ENCODE measurements around the gene OOSP3. TPM values are rescaled to one million over a fixed set of nuclear protein-coding genes. Genes with fewer than 3 reads are reported as not detected.
"Not testable (repeated sequence)": the region's sequence is repeated elsewhere in the genome, so short reads cannot be mapped to it uniquely, and the experiment has no call there.

Gene OOSP3
- total RNA-seq, 4 donors from 2014 or later = not detected

- Histone ChIP-seq H3K27ac (no peak overlapping the region), H3K9me3 (no peaks in the 10 kb centered on the region), H3K36me3 (no peaks in the 10 kb centered on the region), H3K4me3 (no peak overlapping the region), H3K4me1 (no peaks in the 10 kb centered on the region), H3K27me3 (no peaks in the 10 kb centered on the region)
- DNase-seq = no peak
- TF ChIP-seq CTCF (IDR thresholded peaks at IDR 0.05) (no peak), POLR2A (IDR thresholded peaks at IDR 0.05) (no peak)
These were observed 22.7 kb downstream of the OOSP3 start for GRCh38 chr11:59901306-59901705.

GRCh38 chr11:59903569-59903968, 25.0 kb downstream of the OOSP3 start:
- DNase-seq, H3K4me3 ChIP-seq, H3K27ac ChIP-seq, H3K9me3 ChIP-seq, H3K4me1 ChIP-seq, H3K36me3 ChIP-seq, H3K27me3 ChIP-seq: not testable (repeated sequence)

- TF ChIP-seq POLR2A (IDR thresholded peaks at IDR 0.05) (no peak), CTCF (IDR thresholded peaks at IDR 0.05) (no peak)
- DNase-seq = no peak
- Histone ChIP-seq H3K4me3 (no peak overlapping the region), H3K4me1 (no peaks in the 10 kb centered on the region), H3K27ac (no peak overlapping the region), H3K27me3 (no peaks in the 10 kb centered on the region), H3K9me3 (peaks cover 0 to 14% (median 3%) of the 10 kb centered on the region in 4 donors), H3K36me3 (no peaks in the 10 kb centered on the region)
These were observed 39.9 kb downstream of the OOSP3 start for GRCh38 chr11:59918480-59918879.

- Histone ChIP-seq H3K36me3 (no peaks in the 10 kb centered on the region), H3K27ac (no peak overlapping the region), H3K9me3 (peaks cover 0 to 20% (median 5%) of the 10 kb centered on the region in 4 donors), H3K4me1 (no peaks in the 10 kb centered on the region), H3K27me3 (no peaks in the 10 kb centered on the region), H3K4me3 (no peak overlapping the region)
- peak in 1 of 3 donors; percentile 55 for DNase-seq
- TF ChIP-seq CTCF (IDR thresholded peaks at IDR 0.05) (peak in 3 of 6 experiments; percentile 64 to 66 (median 65)), POLR2A (IDR thresholded peaks at IDR 0.05) (no peak)
These were observed 40.5 kb downstream of the OOSP3 start for GRCh38 chr11:59918987-59919589.

- H3K4me1 ChIP-seq = no peaks in the 10 kb centered on the region
- no peaks in the 10 kb centered on the region for H3K36me3 ChIP-seq
- no peak overlapping the region for H3K4me3 ChIP-seq
- TF ChIP-seq POLR2A (IDR thresholded peaks at IDR 0.05) = no peak
- TF ChIP-seq CTCF (IDR thresholded peaks at IDR 0.05) = no peak
- H3K27ac ChIP-seq = no peak overlapping the region
- no peaks in the 10 kb centered on the region for H3K27me3 ChIP-seq
- DNase-seq = no peak
- H3K9me3 ChIP-seq = peaks cover 0 to 31% (median 9%) of the 10 kb centered on the region in 4 donors
These were observed 45.2 kb downstream of the OOSP3 start for GRCh38 chr11:59923813-59924212.

- Histone ChIP-seq H3K4me1 (no peaks in the 10 kb centered on the region), H3K4me3 (no peak overlapping the region), H3K9me3 (peaks cover 0 to 10% (median 0%) of the 10 kb centered on the region in 4 donors), H3K27ac (no peak overlapping the region), H3K27me3 (no peaks in the 10 kb centered on the region), H3K36me3 (no peaks in the 10 kb centered on the region)
- TF ChIP-seq POLR2A (IDR thresholded peaks at IDR 0.05) = no peak
- TF ChIP-seq CTCF (IDR thresholded peaks at IDR 0.05) = no peak
- no peak for DNase-seq
These were observed 53.1 kb downstream of the OOSP3 start for GRCh38 chr11:59931688-59932087.

Data from Peyer's patch (tissue), 4 donors.